GM12873 (cell line): ENCODE measurements around the gene GBP3.

Experiments
- TF ChIP-seq, protein P1 (sequence below): IDR thresholded peaks from 2 replicates; pipeline ENCODE4 v1.5.1; 2012; ENCODE audit warnings: low read depth, mild to moderate bottlenecking, moderate library complexity, low read length, control low read depth; ENCODE audit not compliant: insufficient read depth; ENCODE audit errors: missing control alignments

The GBP3 gene

GRCh38 chr1:89022167-89022959 lies at the start of gene GBP3:
TSS of gene GBP3 (minus strand) at chr1:89022866. CDS start at chr1:89020721, 2,145 bp downstream.
- TF ChIP-seq, protein P1, sequence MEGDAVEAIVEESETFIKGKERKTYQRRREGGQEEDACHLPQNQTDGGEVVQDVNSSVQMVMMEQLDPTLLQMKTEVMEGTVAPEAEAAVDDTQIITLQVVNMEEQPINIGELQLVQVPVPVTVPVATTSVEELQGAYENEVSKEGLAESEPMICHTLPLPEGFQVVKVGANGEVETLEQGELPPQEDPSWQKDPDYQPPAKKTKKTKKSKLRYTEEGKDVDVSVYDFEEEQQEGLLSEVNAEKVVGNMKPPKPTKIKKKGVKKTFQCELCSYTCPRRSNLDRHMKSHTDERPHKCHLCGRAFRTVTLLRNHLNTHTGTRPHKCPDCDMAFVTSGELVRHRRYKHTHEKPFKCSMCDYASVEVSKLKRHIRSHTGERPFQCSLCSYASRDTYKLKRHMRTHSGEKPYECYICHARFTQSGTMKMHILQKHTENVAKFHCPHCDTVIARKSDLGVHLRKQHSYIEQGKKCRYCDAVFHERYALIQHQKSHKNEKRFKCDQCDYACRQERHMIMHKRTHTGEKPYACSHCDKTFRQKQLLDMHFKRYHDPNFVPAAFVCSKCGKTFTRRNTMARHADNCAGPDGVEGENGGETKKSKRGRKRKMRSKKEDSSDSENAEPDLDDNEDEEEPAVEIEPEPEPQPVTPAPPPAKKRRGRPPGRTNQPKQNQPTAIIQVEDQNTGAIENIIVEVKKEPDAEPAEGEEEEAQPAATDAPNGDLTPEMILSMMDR: no peak

DNA sequence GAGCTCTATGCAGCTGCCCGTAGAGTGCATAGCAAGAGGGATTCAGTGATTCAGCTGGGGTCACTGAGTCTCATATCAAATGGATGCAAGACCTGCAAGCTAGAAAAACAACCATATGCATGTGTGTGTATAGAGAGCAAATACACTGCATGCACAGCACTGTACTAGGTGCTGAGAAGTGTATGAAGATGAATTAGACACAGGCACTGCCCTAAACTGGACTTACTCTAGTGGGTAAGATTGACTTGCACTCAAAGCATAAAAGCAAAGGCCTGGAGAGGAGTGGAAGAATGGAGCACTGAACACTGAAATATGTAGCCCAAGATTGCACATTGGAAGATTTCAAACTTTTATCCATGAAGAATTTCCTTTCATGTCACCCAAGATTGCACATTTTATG lies 47.8 kb upstream of the GBP3 start:
- TF ChIP-seq, protein P1: no peak

- TF ChIP-seq, protein P1: no peak
Observed at GRCh38 chr1:89069951-89070350, 47.3 kb upstream of the GBP3 start.

DNA sequence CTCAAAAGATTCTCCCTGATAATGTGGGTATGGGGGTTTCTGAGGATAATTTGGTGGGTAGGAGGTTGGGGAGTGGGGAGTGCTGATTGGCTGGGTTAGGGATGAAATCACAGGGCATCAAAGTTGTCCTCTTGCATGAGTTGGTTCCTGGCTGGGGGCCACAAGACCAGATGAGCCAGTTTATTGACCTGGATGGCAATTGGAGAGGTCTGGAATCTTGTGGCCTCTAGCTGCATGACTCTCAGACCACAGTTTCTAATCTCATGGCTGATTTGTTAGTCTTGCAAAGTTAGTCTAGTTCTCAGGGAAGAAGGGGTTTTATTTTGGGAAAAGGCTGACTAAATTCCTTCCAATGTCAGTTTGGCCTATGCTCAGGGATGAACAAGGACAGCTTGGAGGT lies 45.6 kb upstream of the GBP3 start:
- TF ChIP-seq, protein P1: no peak

GRCh38 chr1:89065079-89065868 lies 42.6 kb upstream of the GBP3 start, which contains the start of gene GBP1:
TSS of gene GBP1 (minus strand) at chr1:89065208. CDS start at chr1:89063234, 1,974 bp downstream.
- TF ChIP-seq, protein P1: no peak

DNA sequence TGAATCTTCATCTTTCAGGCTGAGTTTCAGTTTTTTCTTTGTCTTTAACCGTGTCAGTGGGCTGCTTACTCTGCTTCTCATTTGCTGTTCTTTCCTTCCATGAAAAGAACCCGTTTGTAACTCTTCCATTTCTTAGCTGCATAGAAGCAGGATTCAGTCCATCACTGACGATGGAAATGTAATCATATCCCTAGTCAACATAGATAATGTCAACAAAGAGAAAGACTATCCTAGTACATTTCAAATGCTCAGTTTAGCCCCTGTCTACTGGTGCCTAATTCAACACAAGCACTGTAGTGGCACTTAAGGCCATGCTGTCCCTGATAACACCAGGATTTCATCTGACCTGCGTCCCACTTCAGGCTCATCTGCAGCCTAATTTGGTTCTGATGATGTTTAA lies 42.0 kb upstream of the GBP3 start:
- TF ChIP-seq, protein P1: no peak

DNA sequence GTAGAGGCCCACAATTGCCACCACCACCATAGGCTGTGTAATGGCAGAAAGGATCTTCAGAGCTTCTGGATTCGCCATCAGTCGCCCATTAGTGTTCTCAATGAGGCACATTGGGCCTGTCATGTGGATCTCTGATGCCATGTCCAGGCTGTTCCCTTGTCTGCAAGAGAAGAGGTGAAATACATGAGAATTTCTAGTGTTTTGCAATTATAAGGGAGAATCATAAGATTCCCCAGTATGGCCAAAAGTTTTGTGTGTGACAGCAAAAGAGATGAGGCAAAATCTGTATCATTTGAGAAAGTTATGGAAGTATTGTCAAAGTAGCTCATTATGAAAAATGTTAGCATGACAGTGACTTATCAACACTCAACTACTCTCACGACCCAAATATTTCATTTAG lies 40.4 kb upstream of the GBP3 start:
- TF ChIP-seq, protein P1: no peak
